ENCODE data around the gene FATE1.

GRCh38 chrX:151726751-151727150, 10.9 kb downstream of the FATE1 start:
- TF ChIP-seq CTCF (IDR thresholded peaks at IDR 0.05) (no peak), POLR2A (IDR thresholded peaks at IDR 0.05) (no peak)

Measured in right lobe of liver (tissue), 4 donors.